Activated CD4-positive, alpha-beta T cell treated with anti-CD3 and anti-CD28 coated beads, Interleukin-2, amount 10 ng/mL, durations not matched to agents 24 days and 14 days (primary cell): Measurements from ENCODE around the gene PRDM2. TPM values are rescaled to one million over a fixed set of nuclear protein-coding genes. Genes with fewer than 3 reads are reported as not detected.
"Not testable (repeated sequence)": the region's sequence is repeated elsewhere in the genome, so short reads cannot be mapped to it uniquely, and the experiment has no call there.

ENCODE experiments used
- DNase-seq: peaks from one replicate; pipeline ENCODE4 v3.0.0; 2022
- H3K27ac Mint-ChIP-seq: one replicate; pipeline ENCODE4 v1.8.0; 2022; ENCODE audit warnings: mild to moderate bottlenecking, mixed read lengths
- H3K27me3 Mint-ChIP-seq: one replicate; pipeline ENCODE4 v1.8.0; 2022; ENCODE audit warnings: mixed read lengths
- H3K36me3 Mint-ChIP-seq: one replicate; pipeline ENCODE4 v1.8.0; 2022; ENCODE audit warnings: low read depth, mild to moderate bottlenecking, mixed read lengths
- H3K4me1 Mint-ChIP-seq: one replicate; pipeline ENCODE4 v1.8.0; 2021; ENCODE audit warnings: mixed read lengths
- H3K4me3 Mint-ChIP-seq: one replicate; pipeline ENCODE4 v1.8.0; 2022; ENCODE audit warnings: mild to moderate bottlenecking, moderate library complexity, mixed read lengths
- H3K9me3 Mint-ChIP-seq: one replicate; pipeline ENCODE4 v1.8.0; 2021; ENCODE audit warnings: mixed read lengths
- intact Hi-C: fragments of 100-400 bp; cut with micrococcal nuclease; formaldehyde crosslinking; loops from one replicate; pipeline ENCODE4 v1.15.1; 2023
- total RNA-seq: library from RNA; stranded (reverse); gene quantifications from 2 replicates; pipeline ENCODE4 v1.2.3, GENCODE V29; 2022

Gene PRDM2
- total RNA-seq, 1 donor from 2014 or later, result 45.9 TPM

DNA sequence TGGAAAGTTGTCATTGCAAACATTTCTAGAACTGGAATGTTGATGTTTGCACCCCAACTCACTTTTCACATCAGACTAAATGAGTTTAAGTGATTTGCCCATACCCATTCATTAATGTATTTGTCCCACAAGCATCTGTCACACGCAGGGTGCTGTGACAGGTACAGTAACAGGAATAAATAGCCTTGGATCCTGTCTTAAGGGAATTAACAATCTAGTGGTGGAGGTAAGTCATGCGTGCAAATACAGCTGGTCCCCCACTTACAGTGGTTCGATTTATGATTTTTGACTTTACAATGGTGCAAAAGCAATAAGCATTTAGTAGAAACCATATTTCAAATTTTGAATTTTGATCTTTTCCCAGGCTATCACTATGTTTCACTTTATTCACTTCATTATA, 17.5 kb upstream of the PRDM2 start:
- no peaks in the 10 kb centered on the region for H3K4me1 Mint-ChIP-seq
- intact Hi-C loops, result no loop called here
- H3K9me3 Mint-ChIP-seq, result peaks cover 5% of the 10 kb centered on the region

GRCh38 chr1:13683206-13683605, 16.8 kb upstream of the PRDM2 start:
- Mint-ChIP-seq H3K4me3 (no peak overlapping the region), H3K9me3 (peaks cover 4% of the 10 kb centered on the region), H3K36me3 (no peaks in the 10 kb centered on the region), H3K27ac (no peak overlapping the region), H3K4me1 (no peaks in the 10 kb centered on the region), H3K27me3 (peaks cover 28% of the 10 kb centered on the region)
- no peak for DNase-seq
- intact Hi-C loops, result no loop called here

More for the DNA sequence above, 17.5 kb upstream of the PRDM2 start:
- H3K27me3 Mint-ChIP-seq, result peaks cover 28% of the 10 kb centered on the region
- no peak overlapping the region for H3K27ac Mint-ChIP-seq
- no peak overlapping the region for H3K4me3 Mint-ChIP-seq
- no peaks in the 10 kb centered on the region for H3K36me3 Mint-ChIP-seq
- DNase-seq, result no peak

DNA sequence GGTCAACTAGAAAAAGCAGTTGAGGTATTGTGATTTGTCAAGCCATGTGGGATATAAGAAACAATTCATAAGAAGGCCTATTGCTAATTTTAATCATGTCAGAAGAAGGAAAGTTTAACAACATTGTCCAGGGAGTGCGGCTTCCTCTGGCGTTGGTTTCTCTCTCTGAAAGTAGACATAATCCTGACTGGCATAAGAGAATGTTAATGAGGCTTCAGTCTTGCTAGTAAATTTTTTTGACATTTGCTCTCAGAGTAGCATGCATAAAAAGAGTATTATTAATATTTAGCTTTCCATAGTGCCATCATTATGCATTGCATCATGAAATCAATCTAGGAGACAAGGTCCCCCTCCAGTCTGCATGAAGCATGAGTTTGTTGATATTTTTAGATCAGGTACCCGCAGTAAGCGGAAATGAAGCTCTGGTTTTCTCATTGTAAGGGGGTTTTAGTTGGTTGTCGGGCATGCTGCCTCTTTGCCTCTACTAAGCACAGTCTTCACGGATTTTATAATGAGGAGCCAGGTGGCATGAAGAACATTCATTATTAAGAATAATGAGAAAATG, 12.8 kb upstream of the PRDM2 start:
- no peak overlapping the region for H3K4me3 Mint-ChIP-seq
- H3K36me3 Mint-ChIP-seq, result no peaks in the 10 kb centered on the region
- no peak overlapping the region for H3K27ac Mint-ChIP-seq
- no peaks in the 10 kb centered on the region for H3K4me1 Mint-ChIP-seq
- DNase-seq, result no peak
- H3K9me3 Mint-ChIP-seq, result no peaks in the 10 kb centered on the region
- intact Hi-C loops, result no loop called here
- peaks cover 25% of the 10 kb centered on the region for H3K27me3 Mint-ChIP-seq

GRCh38 chr1:13693094-13693493, 6.9 kb upstream of the PRDM2 start:
- H3K27me3 Mint-ChIP-seq, result peaks cover 19% of the 10 kb centered on the region
- intact Hi-C loops, H3K4me3 Mint-ChIP-seq, H3K4me1 Mint-ChIP-seq, DNase-seq, H3K9me3 Mint-ChIP-seq, H3K27ac Mint-ChIP-seq, H3K36me3 Mint-ChIP-seq: not testable (repeated sequence)

- intact Hi-C loops, result no loop called here
- DNase-seq, result no peak
- Mint-ChIP-seq H3K4me3 (no peak overlapping the region), H3K36me3 (peaks cover 4% of the 10 kb centered on the region), H3K9me3 (peaks cover 4% of the 10 kb centered on the region), H3K27me3 (peaks cover 16% of the 10 kb centered on the region), H3K27ac (no peak overlapping the region), H3K4me1 (peaks cover 9% of the 10 kb centered on the region)
Measured at GRCh38 chr1:13694886-13695684, 4.9 kb upstream of the PRDM2 start.

DNA sequence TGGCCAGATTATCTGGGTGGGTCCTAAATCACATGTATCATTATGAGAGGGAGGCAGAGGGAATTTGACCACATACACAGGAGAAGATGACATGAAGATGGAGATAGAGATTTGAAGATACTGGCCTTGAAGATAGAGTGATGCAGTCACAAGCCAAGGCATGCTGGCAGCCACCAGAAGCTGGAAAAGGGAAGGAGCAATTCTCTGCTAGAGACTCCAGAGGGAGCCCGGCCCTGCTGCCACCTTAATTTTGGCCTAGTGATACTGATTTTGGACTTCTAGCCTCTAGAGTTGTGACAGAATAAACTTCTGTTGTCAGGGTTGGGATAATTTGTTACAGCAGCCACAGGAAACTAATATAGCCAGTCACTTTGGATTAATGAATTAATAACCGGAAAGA, 2.2 kb upstream of the PRDM2 start:
- no peak overlapping the region for H3K4me3 Mint-ChIP-seq
- H3K27me3 Mint-ChIP-seq, result peaks cover 8% of the 10 kb centered on the region
- no peak for DNase-seq
- intact Hi-C loops, result no loop called here
- peaks cover 24% of the 10 kb centered on the region for H3K4me1 Mint-ChIP-seq
- peaks cover 4% of the 10 kb centered on the region for H3K9me3 Mint-ChIP-seq
- H3K36me3 Mint-ChIP-seq, result peaks cover 7% of the 10 kb centered on the region
- H3K27ac Mint-ChIP-seq, result no peak overlapping the region

DNA sequence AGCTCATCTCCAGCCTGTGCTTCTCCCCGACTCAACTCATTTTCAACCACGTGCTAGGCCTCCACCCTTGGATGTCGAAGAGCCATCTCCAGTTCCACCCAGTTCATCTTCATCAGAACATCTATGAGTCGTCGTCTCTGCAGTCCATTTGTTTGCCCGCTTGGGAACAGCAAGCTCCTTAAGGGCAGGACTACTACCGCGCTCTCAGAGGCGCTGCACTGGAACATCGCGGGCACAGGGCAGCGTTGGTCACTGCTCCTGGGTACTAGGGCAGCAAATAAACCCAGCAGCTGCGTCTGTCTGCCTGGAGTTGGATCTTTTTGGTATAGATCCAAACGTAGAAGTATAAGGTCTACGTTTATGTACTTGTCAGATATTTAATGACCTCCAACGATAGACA, 478 bp upstream of the PRDM2 start:
- H3K27me3 Mint-ChIP-seq, result peaks cover 2% of the 10 kb centered on the region
- intact Hi-C loops, result no loop called here
- H3K4me3 Mint-ChIP-seq, result peak overlapping the region; percentile 67
- no peak for DNase-seq
- peaks cover 4% of the 10 kb centered on the region for H3K9me3 Mint-ChIP-seq
- H3K27ac Mint-ChIP-seq, result peak overlapping the region; percentile 74
- H3K36me3 Mint-ChIP-seq, result peaks cover 10% of the 10 kb centered on the region
- peaks cover 31% of the 10 kb centered on the region for H3K4me1 Mint-ChIP-seq

- no peaks in the 10 kb centered on the region for H3K27me3 Mint-ChIP-seq
- no peak for DNase-seq
- peak overlapping the region; percentile 87 for H3K4me3 Mint-ChIP-seq
- H3K27ac Mint-ChIP-seq, result peak overlapping the region; percentile 91
- H3K36me3 Mint-ChIP-seq, result peaks cover 12% of the 10 kb centered on the region
- peaks cover 38% of the 10 kb centered on the region for H3K4me1 Mint-ChIP-seq
- peaks cover 4% of the 10 kb centered on the region for H3K9me3 Mint-ChIP-seq
- intact Hi-C loops, result loop anchor here (1.0 kb wide), 2 partner anchors 30 to 49 kb away; no protein-coding TSS in a partner anchor
Measured at GRCh38 chr1:13700521-13701270, 708 bp downstream of the PRDM2 start.

GRCh38 chr1:13701271-13701640, 1.3 kb downstream of the PRDM2 start:
- peaks cover 42% of the 10 kb centered on the region for H3K4me1 Mint-ChIP-seq
- peaks cover 4% of the 10 kb centered on the region for H3K9me3 Mint-ChIP-seq
- intact Hi-C loops, result loop anchor here (1.0 kb wide), 1 partner anchor 29 kb away; no protein-coding TSS in a partner anchor
- H3K27me3 Mint-ChIP-seq, result no peaks in the 10 kb centered on the region
- DNase-seq, result no peak
- peaks cover 17% of the 10 kb centered on the region for H3K36me3 Mint-ChIP-seq
- H3K27ac Mint-ChIP-seq, result peak overlapping the region; percentile 91
- peak overlapping the region; percentile 87 for H3K4me3 Mint-ChIP-seq

- Mint-ChIP-seq H3K36me3 (peaks cover 17% of the 10 kb centered on the region), H3K4me1 (peaks cover 43% of the 10 kb centered on the region), H3K9me3 (peaks cover 4% of the 10 kb centered on the region), H3K27me3 (no peaks in the 10 kb centered on the region), H3K27ac (peak overlapping the region; percentile 84), H3K4me3 (peak overlapping the region; percentile 52)
- DNase-seq, result peak; percentile 83
- intact Hi-C loops, result no loop called here
Measured at GRCh38 chr1:13702425-13703127, 2.6 kb downstream of the PRDM2 start.

DNA sequence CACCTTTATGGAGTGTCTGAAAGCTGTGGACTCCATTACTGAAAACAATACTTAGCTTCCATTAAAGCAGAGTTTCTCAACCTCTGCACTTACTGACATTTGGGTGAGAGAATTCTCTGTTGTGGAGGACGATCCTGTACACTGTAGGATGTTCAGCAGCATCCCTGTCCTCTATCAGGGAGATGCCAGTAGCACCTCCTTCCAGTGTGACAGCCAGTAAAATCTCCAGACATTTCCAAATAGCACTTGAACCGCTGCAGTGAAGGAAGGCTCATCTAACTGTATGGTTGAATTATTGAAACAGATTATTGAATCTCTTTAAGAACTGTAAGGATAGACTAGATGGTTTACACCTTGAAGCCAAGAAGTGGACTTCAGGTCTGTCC, 3.1 kb downstream of the PRDM2 start:
- intact Hi-C loops, result no loop called here
- Mint-ChIP-seq H3K27me3 (no peaks in the 10 kb centered on the region), H3K9me3 (peaks cover 4% of the 10 kb centered on the region), H3K36me3 (peaks cover 16% of the 10 kb centered on the region), H3K27ac (peak overlapping the region; percentile 84), H3K4me3 (peak overlapping the region; percentile 26), H3K4me1 (peaks cover 43% of the 10 kb centered on the region)
- DNase-seq, result no peak

GRCh38 chr1:13703558-13704490, 3.8 kb downstream of the PRDM2 start:
- Mint-ChIP-seq H3K36me3 (peaks cover 16% of the 10 kb centered on the region), H3K4me3 (no peak overlapping the region), H3K4me1 (peaks cover 43% of the 10 kb centered on the region), H3K27ac (no peak overlapping the region), H3K9me3 (peaks cover 4% of the 10 kb centered on the region), H3K27me3 (no peaks in the 10 kb centered on the region)
- intact Hi-C loops, result no loop called here
- no peak for DNase-seq

DNA sequence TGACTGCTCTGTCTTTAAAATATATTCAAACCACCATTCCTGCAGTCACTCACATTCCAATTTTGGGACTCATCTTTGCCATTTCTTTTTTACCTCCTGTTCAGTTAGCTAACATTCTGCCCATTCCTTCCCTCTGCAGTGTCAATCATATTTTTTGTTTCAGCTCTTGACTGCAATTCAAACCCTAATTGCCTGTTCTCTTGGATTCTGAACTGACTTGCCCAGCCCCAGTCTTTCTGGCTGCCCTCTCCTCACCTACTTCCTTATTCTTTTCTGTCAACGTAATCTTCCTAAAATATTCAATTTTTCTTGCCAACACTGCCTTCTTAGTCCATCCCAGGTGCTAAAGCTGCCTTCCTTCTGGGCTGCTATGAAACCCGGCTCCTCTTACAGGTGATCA, 6.1 kb downstream of the PRDM2 start:
- Mint-ChIP-seq H3K27ac (no peak overlapping the region), H3K4me1 (peaks cover 33% of the 10 kb centered on the region), H3K27me3 (no peaks in the 10 kb centered on the region), H3K36me3 (peaks cover 10% of the 10 kb centered on the region), H3K9me3 (no peaks in the 10 kb centered on the region), H3K4me3 (no peak overlapping the region)
- peak; percentile 48 for DNase-seq
- intact Hi-C loops, result no loop called here
